AG10803 (cell line): ENCODE results near the gene AVPI1.

ENCODE experiments used
- DNase-seq: peaks from one replicate; pipeline ENCODE4 v3.0.0; 2010; ENCODE audit warnings: low read depth
- H3K4me3 ChIP-seq: 2 replicates; pipeline ENCODE4 v1.5.1; 2011; ENCODE audit warnings: mild to moderate bottlenecking, low read length, control low read depth
- TF ChIP-seq, protein P1 (sequence below): conservative IDR thresholded peaks from 2 replicates; pipeline ENCODE4 v1.5.1; 2011; ENCODE audit warnings: mild to moderate bottlenecking, low read length, control low read depth, inconsistent platforms

The AVPI1 gene

GRCh38 chr10:97718178-97718577 is 31.1 kb upstream of the AVPI1 start:
- TF ChIP-seq, protein P1, sequence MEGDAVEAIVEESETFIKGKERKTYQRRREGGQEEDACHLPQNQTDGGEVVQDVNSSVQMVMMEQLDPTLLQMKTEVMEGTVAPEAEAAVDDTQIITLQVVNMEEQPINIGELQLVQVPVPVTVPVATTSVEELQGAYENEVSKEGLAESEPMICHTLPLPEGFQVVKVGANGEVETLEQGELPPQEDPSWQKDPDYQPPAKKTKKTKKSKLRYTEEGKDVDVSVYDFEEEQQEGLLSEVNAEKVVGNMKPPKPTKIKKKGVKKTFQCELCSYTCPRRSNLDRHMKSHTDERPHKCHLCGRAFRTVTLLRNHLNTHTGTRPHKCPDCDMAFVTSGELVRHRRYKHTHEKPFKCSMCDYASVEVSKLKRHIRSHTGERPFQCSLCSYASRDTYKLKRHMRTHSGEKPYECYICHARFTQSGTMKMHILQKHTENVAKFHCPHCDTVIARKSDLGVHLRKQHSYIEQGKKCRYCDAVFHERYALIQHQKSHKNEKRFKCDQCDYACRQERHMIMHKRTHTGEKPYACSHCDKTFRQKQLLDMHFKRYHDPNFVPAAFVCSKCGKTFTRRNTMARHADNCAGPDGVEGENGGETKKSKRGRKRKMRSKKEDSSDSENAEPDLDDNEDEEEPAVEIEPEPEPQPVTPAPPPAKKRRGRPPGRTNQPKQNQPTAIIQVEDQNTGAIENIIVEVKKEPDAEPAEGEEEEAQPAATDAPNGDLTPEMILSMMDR = no peak
- DNase-seq = no peak
- H3K4me3 ChIP-seq = no peak overlapping the region

- DNase-seq = no peak
- TF ChIP-seq, protein P1 = no peak
- H3K4me3 ChIP-seq = no peak overlapping the region
These were observed 30.6 kb upstream of the AVPI1 start for GRCh38 chr10:97717627-97718026.

GRCh38 chr10:97715259-97715874 is 28.3 kb upstream of the AVPI1 start:
- TF ChIP-seq, protein P1 = no peak
- no peak for DNase-seq

DNA sequence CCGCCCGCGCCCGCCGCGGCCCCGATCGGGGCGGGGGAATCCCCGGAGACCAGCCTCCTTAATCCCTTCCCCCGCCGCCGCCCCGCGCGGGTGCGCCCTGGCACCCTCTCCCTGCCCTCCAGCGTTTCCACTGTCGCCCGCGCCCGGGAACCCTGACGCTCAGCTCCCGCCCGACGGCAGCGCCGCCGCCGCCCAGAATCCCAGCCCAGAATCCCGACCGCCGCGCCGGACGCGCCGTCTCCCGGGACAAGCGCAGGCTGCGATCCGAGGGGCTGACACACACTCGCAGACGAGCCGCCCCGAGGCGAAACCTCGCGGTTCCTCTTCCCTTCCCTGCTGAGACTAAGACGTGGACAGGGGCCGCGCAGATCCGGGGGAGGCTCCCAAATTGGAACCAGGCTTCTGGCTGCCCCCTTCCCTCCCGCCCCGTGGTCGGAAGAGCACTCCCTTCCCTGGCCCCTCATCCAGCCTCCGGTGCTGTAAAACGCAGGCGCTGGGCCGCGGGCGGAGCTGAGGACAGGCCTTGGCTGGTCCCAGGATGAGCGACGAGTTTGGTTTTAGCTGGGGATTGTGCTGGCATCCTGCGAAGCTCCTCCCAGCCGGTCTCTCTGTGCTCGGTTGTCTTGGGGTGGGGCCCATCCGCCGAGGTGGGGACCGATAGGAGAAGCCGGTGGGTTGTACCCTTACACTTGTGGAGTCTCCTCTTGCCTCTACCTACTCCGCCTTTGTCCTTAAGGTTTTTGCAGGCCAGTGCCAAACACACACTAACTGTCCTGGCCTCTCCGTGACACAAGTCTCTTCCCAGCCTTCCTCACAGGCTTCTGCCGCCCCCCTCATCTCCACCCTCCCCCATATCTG is 27.6 kb upstream of the AVPI1 start:
- peak; percentile 86 for DNase-seq
- H3K4me3 ChIP-seq = peak overlapping the region; percentile 86
- TF ChIP-seq, protein P1 = no peak

More at GRCh38 chr10:97715259-97715874, 28.3 kb upstream of the AVPI1 start:
- peak overlapping the region; percentile 86 for H3K4me3 ChIP-seq

- TF ChIP-seq, protein P1 = peak; percentile 29
- peak; percentile 74 for DNase-seq
These were observed 26.9 kb upstream of the AVPI1 start for GRCh38 chr10:97713826-97714400.

GRCh38 chr10:97713339-97713825 is 26.3 kb upstream of the AVPI1 start, which contains the start of gene MARVELD1:
Gene MARVELD1, plus strand, starts transcription at chr10:97713730. Its CDS starts 147 bp downstream, at chr10:97713877.
- DNase-seq = peak; percentile 84
- H3K4me3 ChIP-seq = peak within 1 kb of the TSS; percentile 86
- TF ChIP-seq, protein P1 = no peak

More at GRCh38 chr10:97713826-97714400, 26.9 kb upstream of the AVPI1 start:
- H3K4me3 ChIP-seq = peak overlapping the region; percentile 86
